Transverse colon (tissue), 4 donors: ENCODE results near the gene CBLL2. TPM values are rescaled to one million over a fixed set of nuclear protein-coding genes. Genes with fewer than 3 reads are reported as not detected.

Experiments
- DNase-seq: peaks from one replicate; pipeline ENCODE4 v3.0.0-alpha.2; 2019
- H3K27ac ChIP-seq, 4 donors: fragments of 200-600 bp; sonication (generic); 2 replicates each; pipeline ENCODE4 v1.5.1; 2016 to 2018; ENCODE audit warnings: inconsistent platforms in 4 of 4
- H3K27me3 ChIP-seq: fragments of 200-600 bp; sonication (generic); 2 replicates; pipeline ENCODE4 v1.5.1; 2017; ENCODE audit warnings: inconsistent platforms
- H3K36me3 ChIP-seq, 4 donors: fragments of 200-600 bp; sonication (generic); 2 replicates each; pipeline ENCODE4 v1.5.1; 2017 to 2019; ENCODE audit warnings: inconsistent platforms in 4 of 4
- H3K4me1 ChIP-seq, 4 donors: fragments of 200-600 bp; sonication (generic); 2 replicates each; pipeline ENCODE4 v1.5.1; 2017 to 2020; ENCODE audit warnings: inconsistent platforms in 4 of 4
- H3K4me3 ChIP-seq, 4 donors: fragments of 200-600 bp; sonication (generic); 1 replicate in 1 of 4; 2 replicates in 3 of 4; pipeline versions ENCODE4 v1.5.1 to v1.6.1; 2017 to 2019; ENCODE audit warnings: inconsistent platforms in 4 of 4
- H3K9me3 ChIP-seq, 2 donors: fragments of 200-600 bp; sonication (generic); 2 replicates each; pipeline ENCODE4 v1.5.1; 2017 to 2019; ENCODE audit warnings: inconsistent platforms in 2 of 2
- CTCF ChIP-seq, 5 experiments: fragments of 200-600 bp in 3 of 5; fragments of 450-650 bp in 2 of 5; sonication (generic) in 3 of 5; IDR thresholded peaks; 1 replicate in 2 of 5; 2 replicates in 3 of 5; pipeline ENCODE4 v1.5.1; 2016 to 2017; ENCODE audit warnings: antibody characterized with exemption in 5 of 5, inconsistent platforms in 3 of 5, mild to moderate bottlenecking in 2 of 5, moderate library complexity in 1 of 5
- EP300 ChIP-seq: sonication (generic); formaldehyde crosslinking; IDR thresholded peaks from one replicate; pipeline ENCODE4 v1.6.1; 2017; ENCODE audit warnings: antibody characterized with exemption, low read depth
- POLR2A ChIP-seq: fragments of 450-650 bp; IDR thresholded peaks from one replicate; pipeline ENCODE4 v1.6.1; 2016; ENCODE audit warnings: antibody characterized with exemption, mild to moderate bottlenecking, moderate library complexity
- POLR2AphosphoS5 ChIP-seq, 3 donors: sonication (generic); formaldehyde crosslinking; IDR thresholded peaks; one replicate each; pipeline ENCODE4 v1.6.1; 2016; ENCODE audit warnings: antibody characterized with exemption in 3 of 3
- WGBS, 2 donors: methylation state at CpG; one replicate each; pipeline ENCODE4 v1.1.5; 2018; ENCODE audit warnings: low coverage in 1 of 2; 5-methylcytosine and 5-hydroxymethylcytosine counted together
- in situ Hi-C, 4 donors: fragments of 200-750 bp; cut with MboI; loops; one replicate each; pipeline versions ENCODE4 v1.15.0 to v1.15.1; 2017; ENCODE audit warnings: low sequenced_read_pairs in 3 of 4, low pct_ligation_motif_present in 1 of 4, low pct_unique_long_range_greater_than_20kb in 1 of 4
- intact Hi-C: fragments of 100-400 bp; cut with DNase I; formaldehyde crosslinking; loops from one replicate; pipeline ENCODE4 v1.15.1; 2023; ENCODE audit warnings: low total_unique reads
- total RNA-seq, 4 donors: library from RNA; depleted of rRNA; stranded (reverse); fragments of >200 nt; gene quantifications; one replicate each; pipeline ENCODE4 v1.1.0, GENCODE V29; 2016

The CBLL2 gene
- total RNA-seq, 4 donors from 2014 or later, result not detected

- Histone ChIP-seq H3K4me1 (no peaks in the 10 kb centered on the region), H3K36me3 (no peaks in the 10 kb centered on the region), H3K9me3 (no peaks in the 10 kb centered on the region), H3K27me3 (no peaks in the 10 kb centered on the region), H3K27ac (no peak overlapping the region), H3K4me3 (no peak overlapping the region)
- no peak for DNase-seq
- intact Hi-C loops (no loop called here), in situ Hi-C loops (no loop called here)
- WGBS, 2 donors, result 29 to 49% methylated on average over 1 to 2 of the region's 2 CpGs
- TF ChIP-seq POLR2A (no peak), EP300 (no peak), CTCF (IDR thresholded peaks at IDR 0.05) (no peak), POLR2AphosphoS5 (IDR thresholded peaks at IDR 0.05) (no peak)
Observed at GRCh38 chrX:22314692-22315091, 42.0 kb downstream of the CBLL2 start.

GRCh38 chrX:22315151-22315550, 42.4 kb downstream of the CBLL2 start:
- H3K27ac ChIP-seq, result no peak overlapping the region
- TF ChIP-seq CTCF (IDR thresholded peaks at IDR 0.05) (no peak), POLR2AphosphoS5 (IDR thresholded peaks at IDR 0.05) (no peak), POLR2A (no peak), EP300 (no peak)
- no peaks in the 10 kb centered on the region for H3K4me1 ChIP-seq
- in situ Hi-C loops, result no loop called here
- H3K36me3 ChIP-seq, result no peaks in the 10 kb centered on the region
- no peaks in the 10 kb centered on the region for H3K27me3 ChIP-seq
- WGBS, 2 donors, result 64 to 65% methylated on average over 2 to 3 of the region's 3 CpGs
- H3K9me3 ChIP-seq, result no peaks in the 10 kb centered on the region
- no peak for DNase-seq
- no peak overlapping the region for H3K4me3 ChIP-seq
- intact Hi-C loops, result no loop called here

GRCh38 chrX:22320236-22320873, 47.6 kb downstream of the CBLL2 start:
- 80 to 85% methylated on average over 4 to 12 of the region's 12 CpGs for WGBS, 2 donors

GRCh38 chrX:22323541-22323940, 50.8 kb downstream of the CBLL2 start:
- Histone ChIP-seq H3K36me3 (no peaks in the 10 kb centered on the region), H3K27me3 (no peaks in the 10 kb centered on the region), H3K9me3 (no peaks in the 10 kb centered on the region), H3K4me1 (no peaks in the 10 kb centered on the region), H3K27ac (no peak overlapping the region), H3K4me3 (no peak overlapping the region)
- 73 to 76% methylated on average over 5 of the region's 5 CpGs for WGBS, 2 donors
- TF ChIP-seq POLR2AphosphoS5 (IDR thresholded peaks at IDR 0.05), result no peak
- TF ChIP-seq POLR2A, result no peak
- no peak for TF ChIP-seq CTCF (IDR thresholded peaks at IDR 0.05)
- TF ChIP-seq EP300, result no peak
- intact Hi-C loops (no loop called here), in situ Hi-C loops (no loop called here)
- DNase-seq, result no peak

More at GRCh38 chrX:22320236-22320873, 47.6 kb downstream of the CBLL2 start:
- intact Hi-C loops (no loop called here), in situ Hi-C loops (no loop called here)
- H3K4me3 ChIP-seq, result no peak overlapping the region
- no peaks in the 10 kb centered on the region for H3K36me3 ChIP-seq
- H3K27ac ChIP-seq, result no peak overlapping the region
- no peak for DNase-seq
- no peaks in the 10 kb centered on the region for H3K9me3 ChIP-seq
- no peaks in the 10 kb centered on the region for H3K4me1 ChIP-seq
- no peaks in the 10 kb centered on the region for H3K27me3 ChIP-seq
- TF ChIP-seq POLR2AphosphoS5 (IDR thresholded peaks at IDR 0.05), result no peak
- no peak for TF ChIP-seq EP300
- TF ChIP-seq CTCF (IDR thresholded peaks at IDR 0.05), result no peak
- no peak for TF ChIP-seq POLR2A

Other genes with a start within 250 kb of the CBLL2 start
- gene PHEX, start 240.6 kb upstream of the CBLL2 start, total RNA-seq, result under 1 TPM in 2 of 4 donors, not detected in 2; 0.14 to 0.20 TPM